Activated CD4-positive, alpha-beta T cell treated with anti-CD3 and anti-CD28 coated beads, Interleukin-2, amount 10 ng/mL, durations not matched to agents 7 days and 5 days (primary cell): Measurements from ENCODE around the gene MARCHF10. TPM values are rescaled to one million over a fixed set of nuclear protein-coding genes. Genes with fewer than 3 reads are reported as not detected.

Experiments
- CTCF ChIA-PET: fragments of 350-600 bp; sonication (Branson Sonifier 250); formaldehyde crosslinking; loops from one replicate; lab custom pipeline; 2021; ENCODE audit warnings: antibody characterized with exemption; lab: Charles Lee
- POLR2A ChIA-PET: fragments of 350-600 bp; sonication (Branson Sonifier 250); formaldehyde crosslinking; loops from one replicate; lab custom pipeline; 2021; ENCODE audit warnings: antibody characterized with exemption; lab: Charles Lee
- DNase-seq: peaks from one replicate; pipeline ENCODE4 v3.0.0-alpha.2; 2020
- H3K27ac Mint-ChIP-seq: one replicate; pipeline ENCODE4 v1.8.0; 2021; ENCODE audit warnings: mild to moderate bottlenecking, moderate library complexity, mixed read lengths
- H3K27me3 Mint-ChIP-seq: one replicate; pipeline ENCODE4 v1.8.0; 2021; ENCODE audit warnings: mixed read lengths
- H3K36me3 Mint-ChIP-seq: one replicate; pipeline ENCODE4 v1.8.0; 2021; ENCODE audit warnings: low read depth, mixed read lengths
- H3K4me1 Mint-ChIP-seq: one replicate; pipeline ENCODE4 v1.8.0; 2021; ENCODE audit warnings: mixed read lengths
- H3K4me3 Mint-ChIP-seq: one replicate; pipeline ENCODE4 v1.8.0; 2021; ENCODE audit warnings: mild to moderate bottlenecking, moderate library complexity, mixed read lengths
- H3K9me3 Mint-ChIP-seq: one replicate; pipeline ENCODE4 v1.8.0; 2021; ENCODE audit warnings: mixed read lengths
- total RNA-seq, 2 experiments: library from RNA; stranded (reverse); gene quantifications; one replicate each; pipeline ENCODE4 v1.2.3, GENCODE V29; 2021

The MARCHF10 gene
- total RNA-seq, 2 experiments from 2014 or later: not detected

DNA sequence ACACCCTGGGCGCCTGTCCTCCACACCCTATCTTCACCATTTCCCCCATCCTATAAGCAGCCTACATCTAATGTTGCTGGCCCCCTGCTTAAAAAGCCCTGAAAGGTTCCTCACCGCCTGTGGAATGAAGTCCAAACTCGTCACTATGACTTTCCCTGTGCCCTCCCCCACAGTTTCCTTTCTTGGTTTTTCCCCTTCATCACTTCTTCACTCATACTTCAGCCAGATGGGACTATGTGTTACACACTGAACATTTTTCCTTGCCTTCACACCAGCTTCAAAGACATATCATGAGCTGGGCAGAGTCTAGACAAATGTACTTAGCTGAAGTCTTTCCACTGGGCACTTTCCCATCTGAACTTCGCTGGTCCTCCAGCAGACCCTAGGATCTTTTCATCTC is 1.5 kb upstream of the MARCHF10 start:
- Mint-ChIP-seq H3K27ac (no peak overlapping the region), H3K9me3 (peaks cover 4% of the 10 kb centered on the region), H3K27me3 (peaks cover 52% of the 10 kb centered on the region), H3K36me3 (no peaks in the 10 kb centered on the region), H3K4me1 (no peaks in the 10 kb centered on the region), H3K4me3 (no peak overlapping the region)
- ChIA-PET POLR2A (no interaction called here), CTCF (interaction anchor here (0.5 kb wide), 1 partner anchor 238 kb away, joined by 4 read pairs; no protein-coding TSS in a partner anchor)
- DNase-seq: no peak

DNA sequence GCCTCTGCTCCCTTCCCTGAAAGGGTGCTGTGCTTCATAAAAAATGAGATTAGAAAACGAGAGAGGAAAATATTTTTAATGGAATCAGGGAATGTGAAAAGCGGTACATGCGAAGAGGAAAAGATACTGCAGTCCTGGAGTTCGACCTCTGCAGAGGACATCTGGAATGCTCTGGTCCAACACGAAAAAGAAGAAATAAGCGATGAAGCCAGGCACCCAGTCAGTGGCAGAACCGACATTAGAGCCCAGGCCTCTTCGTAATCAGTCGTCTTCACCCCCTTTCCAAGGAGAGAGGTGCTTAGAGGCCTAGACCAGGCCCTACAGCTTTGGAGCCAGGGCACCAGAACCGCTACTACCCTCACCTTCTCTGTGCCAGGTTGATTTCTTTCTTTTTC is 459 bp upstream of the MARCHF10 start:
- POLR2A ChIA-PET: no interaction called here

DNA sequence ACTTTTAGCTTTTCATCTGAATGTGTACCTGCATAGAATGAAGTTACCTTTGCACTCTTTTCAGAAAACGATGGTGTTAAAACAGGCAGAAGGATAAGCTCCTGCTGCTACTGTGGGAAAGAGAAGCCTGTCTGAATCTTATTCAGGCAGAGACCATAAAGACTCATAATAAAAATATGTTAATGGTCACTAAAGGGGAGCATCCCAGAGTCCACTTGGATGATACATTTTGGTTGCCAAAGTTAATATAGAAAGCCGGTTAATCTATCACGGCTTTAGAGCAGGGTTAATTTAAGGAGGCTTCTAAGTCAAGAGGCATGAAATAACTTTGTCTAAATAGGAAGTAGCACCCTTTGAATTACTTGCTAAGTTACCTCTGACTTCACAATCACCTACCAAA is 2.9 kb downstream of the MARCHF10 start:
- DNase-seq: no peak
- no peaks in the 10 kb centered on the region for H3K36me3 Mint-ChIP-seq
- peaks cover 36% of the 10 kb centered on the region for H3K27me3 Mint-ChIP-seq
- CTCF ChIA-PET: no interaction called here
- no peaks in the 10 kb centered on the region for H3K4me1 Mint-ChIP-seq
- H3K4me3 Mint-ChIP-seq: no peak overlapping the region
- H3K9me3 Mint-ChIP-seq: no peaks in the 10 kb centered on the region
- POLR2A ChIA-PET: no interaction called here
- H3K27ac Mint-ChIP-seq: no peak overlapping the region

More for the DNA sequence above, 459 bp upstream of the MARCHF10 start:
- CTCF ChIA-PET: interaction anchor here (0.6 kb wide), 1 partner anchor 430 kb away, joined by 4 read pairs; no protein-coding TSS in a partner anchor
- H3K4me3 Mint-ChIP-seq: no peak overlapping the region
- no peak overlapping the region for H3K27ac Mint-ChIP-seq
- H3K36me3 Mint-ChIP-seq: no peaks in the 10 kb centered on the region
- no peak for DNase-seq
- no peaks in the 10 kb centered on the region for H3K4me1 Mint-ChIP-seq
- peaks cover under 1% of the 10 kb centered on the region for H3K9me3 Mint-ChIP-seq
- peaks cover 43% of the 10 kb centered on the region for H3K27me3 Mint-ChIP-seq

DNA sequence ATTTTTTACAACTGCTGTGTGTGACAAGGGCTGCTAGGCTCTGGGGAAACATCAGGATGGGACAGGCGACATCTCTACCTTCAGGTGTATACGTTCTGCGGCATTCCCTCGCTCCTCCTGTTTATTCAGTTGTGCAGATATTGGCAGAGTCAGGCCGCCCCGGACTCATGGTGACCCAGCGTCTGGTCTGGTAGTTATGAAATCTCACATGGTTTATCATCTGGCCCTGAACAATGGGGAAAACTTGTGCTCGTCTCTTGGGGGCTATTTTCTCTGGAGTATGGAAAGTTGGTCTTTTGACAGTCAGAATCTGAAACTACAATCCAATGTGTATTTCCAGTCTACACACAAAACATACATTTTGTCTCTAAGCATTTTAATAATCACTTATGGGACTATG is 3.3 kb downstream of the MARCHF10 start:
- Mint-ChIP-seq H3K4me1 (no peaks in the 10 kb centered on the region), H3K27ac (no peak overlapping the region), H3K36me3 (no peaks in the 10 kb centered on the region), H3K27me3 (peaks cover 35% of the 10 kb centered on the region), H3K4me3 (no peak overlapping the region), H3K9me3 (no peaks in the 10 kb centered on the region)
- no peak for DNase-seq
- CTCF ChIA-PET: no interaction called here
- POLR2A ChIA-PET: no interaction called here

DNA sequence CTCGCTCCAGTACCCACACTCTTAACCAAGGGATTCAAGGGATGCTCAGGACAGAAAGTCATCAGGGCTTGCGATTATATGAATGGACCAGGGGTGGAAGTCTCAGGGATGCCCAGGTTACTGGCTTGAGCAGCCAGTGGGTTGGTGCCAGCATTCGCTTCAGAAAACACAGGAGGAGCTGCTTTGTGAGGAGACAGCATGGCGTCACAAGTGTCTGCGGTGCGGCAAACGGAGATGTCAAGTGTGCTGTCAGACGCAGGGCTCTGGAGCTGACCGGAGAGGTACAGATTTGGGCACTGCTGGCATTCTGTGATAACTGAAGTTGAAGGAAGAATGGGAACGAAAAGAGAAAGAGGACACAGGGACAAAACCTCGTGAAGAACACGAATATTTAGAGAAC is 4.1 kb downstream of the MARCHF10 start:
- no peak overlapping the region for H3K27ac Mint-ChIP-seq
- peaks cover 27% of the 10 kb centered on the region for H3K27me3 Mint-ChIP-seq
- ChIA-PET CTCF (no interaction called here), POLR2A (no interaction called here)
- H3K4me3 Mint-ChIP-seq: no peak overlapping the region
- no peaks in the 10 kb centered on the region for H3K4me1 Mint-ChIP-seq
- H3K9me3 Mint-ChIP-seq: no peaks in the 10 kb centered on the region
- no peak for DNase-seq
- no peaks in the 10 kb centered on the region for H3K36me3 Mint-ChIP-seq

DNA sequence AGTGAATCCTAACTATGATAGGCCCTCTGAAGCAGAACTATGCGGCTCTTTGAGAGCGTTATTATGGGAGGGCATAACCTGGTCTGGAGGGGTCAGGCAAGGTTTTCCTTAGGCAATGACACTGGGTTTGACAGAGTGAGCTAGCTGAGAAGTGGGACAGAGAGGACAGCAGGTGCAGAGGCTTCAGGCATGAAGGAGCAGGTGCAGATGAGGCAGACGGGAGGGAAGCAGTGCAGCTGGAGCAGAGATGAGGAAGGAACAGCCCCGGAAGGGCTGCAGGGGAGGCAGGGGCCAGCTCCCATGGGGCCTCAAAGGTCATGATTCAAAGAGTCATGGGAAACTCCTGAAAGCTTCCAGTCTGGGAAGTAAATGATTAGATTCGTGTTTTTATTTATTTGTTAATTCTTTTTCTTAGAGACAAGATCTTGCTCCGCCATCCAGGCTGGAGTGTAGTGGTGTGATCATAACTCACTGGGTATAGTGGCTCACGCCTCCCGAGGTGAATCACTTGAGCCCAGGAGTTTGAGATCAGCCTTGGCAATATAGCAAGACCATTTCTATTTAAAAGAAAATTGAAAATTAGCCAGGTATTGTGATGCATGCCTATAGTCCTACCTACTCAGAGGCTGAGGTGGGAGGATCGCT is 5.4 kb downstream of the MARCHF10 start:
- Mint-ChIP-seq H3K4me3 (no peak overlapping the region), H3K36me3 (no peaks in the 10 kb centered on the region), H3K4me1 (no peaks in the 10 kb centered on the region), H3K27me3 (peaks cover 23% of the 10 kb centered on the region), H3K9me3 (no peaks in the 10 kb centered on the region), H3K27ac (no peak overlapping the region)
- ChIA-PET POLR2A (no interaction called here), CTCF (interaction anchor here (0.8 kb wide), 1 partner anchor 28 kb away, joined by 3 read pairs; no protein-coding TSS in a partner anchor)
- DNase-seq: no peak

DNA sequence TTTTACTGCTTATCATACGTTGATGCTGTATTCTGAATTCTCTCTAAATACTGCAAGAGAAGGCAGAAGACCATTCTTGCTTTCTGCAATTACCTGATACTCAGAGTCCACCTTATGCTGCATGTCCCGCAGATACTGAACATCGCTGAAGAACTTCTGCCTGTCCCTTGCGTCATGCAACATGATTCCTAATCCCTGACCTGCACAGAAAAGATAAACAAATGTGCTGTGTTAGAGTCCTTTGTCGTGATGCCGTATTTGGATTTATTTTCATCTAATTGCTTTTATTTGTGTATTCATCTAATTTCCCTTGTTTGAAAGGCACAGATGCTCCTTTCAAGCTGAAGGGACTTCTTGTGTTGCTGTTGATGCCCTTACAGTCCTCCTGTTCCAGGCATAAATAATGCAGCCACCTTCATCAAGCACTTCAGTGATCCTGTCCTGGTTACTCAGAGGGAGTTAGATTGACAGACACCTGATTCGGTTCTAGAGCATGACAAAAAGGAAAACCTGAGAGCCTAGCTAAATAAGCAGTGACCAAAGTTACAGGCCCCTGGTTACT is 6.5 kb downstream of the MARCHF10 start:
- DNase-seq: no peak
- CTCF ChIA-PET: interaction anchor here (0.6 kb wide), 1 partner anchor 637 kb away, joined by 6 read pairs; no protein-coding TSS in a partner anchor
- POLR2A ChIA-PET: no interaction called here
- no peaks in the 10 kb centered on the region for H3K36me3 Mint-ChIP-seq
- no peak overlapping the region for H3K4me3 Mint-ChIP-seq
- H3K27ac Mint-ChIP-seq: no peak overlapping the region
- H3K9me3 Mint-ChIP-seq: no peaks in the 10 kb centered on the region
- H3K4me1 Mint-ChIP-seq: no peaks in the 10 kb centered on the region
- peaks cover 13% of the 10 kb centered on the region for H3K27me3 Mint-ChIP-seq

DNA sequence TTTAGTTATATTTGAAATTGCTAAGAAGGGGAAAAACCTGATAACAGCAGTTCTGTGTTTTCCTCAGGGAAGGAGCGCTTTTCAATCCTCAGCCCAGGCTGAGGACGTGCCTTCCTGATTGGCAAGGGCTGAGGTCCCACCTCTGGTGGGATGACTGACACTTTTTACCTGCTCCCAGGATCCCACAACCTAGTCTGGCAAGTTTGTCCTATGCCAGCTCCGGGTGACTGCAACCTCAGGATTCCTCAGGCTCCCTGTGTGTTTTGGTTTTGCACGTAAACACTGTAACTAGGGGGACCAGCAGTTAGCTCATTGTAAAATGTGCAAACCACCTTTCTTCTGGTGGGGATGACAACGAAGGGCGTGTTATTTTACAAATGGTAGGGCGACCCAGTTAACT is 7.5 kb downstream of the MARCHF10 start:
- DNase-seq: no peak
- peaks cover 8% of the 10 kb centered on the region for H3K27me3 Mint-ChIP-seq
- no peak overlapping the region for H3K4me3 Mint-ChIP-seq
- H3K27ac Mint-ChIP-seq: no peak overlapping the region
- H3K36me3 Mint-ChIP-seq: no peaks in the 10 kb centered on the region
- ChIA-PET POLR2A (no interaction called here), CTCF (interaction anchor here (0.6 kb wide), 1 partner anchor 638 kb away, joined by 6 read pairs; no protein-coding TSS in a partner anchor)
- H3K9me3 Mint-ChIP-seq: no peaks in the 10 kb centered on the region
- H3K4me1 Mint-ChIP-seq: no peaks in the 10 kb centered on the region

DNA sequence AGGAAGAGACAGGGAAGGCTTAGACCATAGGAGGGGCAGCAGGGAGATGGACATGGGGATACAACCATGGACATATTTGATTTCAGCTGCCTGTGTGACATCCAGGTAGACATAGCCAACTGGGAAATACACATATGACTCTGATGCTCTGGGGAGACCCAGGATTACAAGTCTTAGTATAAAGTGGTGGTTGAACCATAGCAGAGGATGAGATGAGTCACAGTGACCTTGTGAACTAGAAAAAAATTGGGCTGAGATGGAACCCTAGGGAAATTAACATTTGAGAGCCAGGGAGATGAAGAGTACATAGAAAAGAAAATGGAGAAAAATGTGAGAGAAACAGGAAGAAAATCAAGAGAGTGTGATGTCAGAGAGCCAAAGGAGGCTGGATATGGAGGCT is 10.2 kb downstream of the MARCHF10 start:
- H3K27me3 Mint-ChIP-seq: peaks cover 15% of the 10 kb centered on the region
- H3K27ac Mint-ChIP-seq: no peak overlapping the region
- CTCF ChIA-PET: no interaction called here
- H3K4me1 Mint-ChIP-seq: peaks cover 7% of the 10 kb centered on the region
- POLR2A ChIA-PET: no interaction called here
- DNase-seq: no peak
- no peak overlapping the region for H3K4me3 Mint-ChIP-seq
- peaks cover 5% of the 10 kb centered on the region for H3K9me3 Mint-ChIP-seq
- peaks cover 5% of the 10 kb centered on the region for H3K36me3 Mint-ChIP-seq

DNA sequence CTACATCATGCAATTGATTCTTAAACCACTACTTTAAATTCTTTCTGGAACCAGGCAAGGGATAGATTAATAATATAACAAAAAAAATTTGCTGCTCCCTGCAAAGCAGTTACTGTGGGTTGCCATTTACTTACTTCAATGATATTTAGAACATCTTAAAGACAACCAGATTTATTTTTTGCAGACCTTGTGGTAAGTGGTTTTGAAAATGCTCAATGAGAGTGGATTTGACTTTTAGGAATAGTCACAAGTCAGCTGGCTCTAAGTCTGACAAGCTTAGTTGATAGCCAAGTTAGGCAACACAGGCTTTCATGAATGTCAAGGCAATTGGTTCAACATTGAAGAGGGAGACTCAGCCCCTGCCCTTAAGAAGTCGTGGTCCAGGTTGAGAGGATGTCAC is 11.8 kb downstream of the MARCHF10 start:
- H3K9me3 Mint-ChIP-seq: peaks cover 5% of the 10 kb centered on the region
- no peak for DNase-seq
- H3K27me3 Mint-ChIP-seq: peaks cover 13% of the 10 kb centered on the region
- no peak overlapping the region for H3K4me3 Mint-ChIP-seq
- POLR2A ChIA-PET: no interaction called here
- H3K4me1 Mint-ChIP-seq: peaks cover 7% of the 10 kb centered on the region
- H3K36me3 Mint-ChIP-seq: peaks cover 5% of the 10 kb centered on the region
- no peak overlapping the region for H3K27ac Mint-ChIP-seq
- CTCF ChIA-PET: no interaction called here

DNA sequence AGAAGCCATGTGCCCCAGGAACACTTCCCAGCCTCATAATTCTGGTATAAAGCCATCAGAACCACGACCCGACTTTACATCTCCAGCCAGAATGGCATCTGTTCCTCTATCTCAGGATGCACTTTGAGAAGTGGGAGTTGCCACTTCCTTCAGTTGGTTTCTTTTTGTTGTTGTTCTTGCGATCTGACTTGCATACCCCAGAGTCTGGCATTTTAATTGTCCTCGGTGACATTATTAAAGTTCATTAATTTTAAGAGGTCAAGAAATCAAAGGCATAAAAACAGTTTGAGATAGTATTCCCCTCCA is 13.5 kb downstream of the MARCHF10 start:
- peaks cover 7% of the 10 kb centered on the region for H3K4me1 Mint-ChIP-seq
- H3K27ac Mint-ChIP-seq: no peak overlapping the region
- H3K36me3 Mint-ChIP-seq: peaks cover 5% of the 10 kb centered on the region
- ChIA-PET CTCF (no interaction called here), POLR2A (no interaction called here)
- no peak for DNase-seq
- peak overlapping the region; percentile 13 for H3K4me3 Mint-ChIP-seq
- H3K9me3 Mint-ChIP-seq: peaks cover 5% of the 10 kb centered on the region
- peaks cover 16% of the 10 kb centered on the region for H3K27me3 Mint-ChIP-seq

DNA sequence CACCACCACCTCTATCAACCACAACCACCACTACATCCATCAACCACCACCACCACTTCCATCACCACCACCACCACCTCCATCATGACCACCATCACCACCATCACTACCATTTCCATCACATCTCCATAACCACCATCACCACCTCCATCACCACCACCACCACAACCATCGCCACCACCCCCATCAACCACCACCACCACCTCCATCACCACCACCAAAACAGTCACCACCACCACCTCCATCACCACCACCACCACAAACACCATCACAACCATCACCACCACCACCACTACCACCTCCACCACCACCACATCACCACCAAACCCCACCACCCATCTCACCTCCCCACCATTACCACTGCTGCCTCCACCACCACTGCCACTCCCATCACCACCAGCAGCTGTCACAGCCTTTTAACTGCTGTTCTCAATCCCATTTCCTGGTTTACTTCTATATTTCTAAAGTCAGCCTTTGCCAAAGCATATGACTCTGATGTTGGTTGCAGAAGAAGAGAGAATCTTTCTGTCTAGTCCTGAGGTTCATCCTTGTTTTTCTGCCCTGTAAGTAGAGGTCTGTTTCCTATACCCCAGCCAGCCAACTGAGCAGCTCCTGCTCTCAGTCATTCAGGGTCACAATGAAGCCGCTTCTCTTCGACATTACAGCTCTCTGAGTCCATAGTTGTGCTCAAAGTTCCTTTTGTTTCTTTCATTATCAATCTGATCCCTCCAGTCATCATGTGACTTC is 14.0 kb downstream of the MARCHF10 start:
- DNase-seq: no peak
- Mint-ChIP-seq H3K4me1 (peaks cover 7% of the 10 kb centered on the region), H3K36me3 (peaks cover 5% of the 10 kb centered on the region), H3K4me3 (peak overlapping the region; percentile 13), H3K9me3 (peaks cover 5% of the 10 kb centered on the region), H3K27ac (no peak overlapping the region), H3K27me3 (peaks cover 16% of the 10 kb centered on the region)
- ChIA-PET POLR2A (no interaction called here), CTCF (no interaction called here)

DNA sequence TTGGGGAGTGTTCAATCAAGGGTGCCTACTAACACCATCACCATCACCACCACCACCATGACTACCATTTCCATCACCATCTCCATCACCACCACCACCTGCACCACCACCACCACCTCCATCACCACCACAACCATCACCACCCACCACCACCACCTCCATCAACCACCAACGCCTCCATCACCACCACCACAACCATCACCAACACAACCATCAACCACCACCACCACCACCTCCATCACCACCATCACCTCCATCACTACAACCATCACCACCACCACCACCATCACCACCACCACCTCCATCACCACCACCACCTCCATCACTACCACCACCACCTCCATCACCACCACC is 15.7 kb downstream of the MARCHF10 start:
- POLR2A ChIA-PET: no interaction called here
- Mint-ChIP-seq H3K27me3 (peaks cover 16% of the 10 kb centered on the region), H3K27ac (no peak overlapping the region)

More for the DNA sequence above, 15.7 kb downstream of the MARCHF10 start:
- Mint-ChIP-seq H3K4me3 (no peak overlapping the region), H3K36me3 (peaks cover 5% of the 10 kb centered on the region), H3K4me1 (peaks cover 7% of the 10 kb centered on the region), H3K9me3 (peaks cover 5% of the 10 kb centered on the region)
- CTCF ChIA-PET: no interaction called here
- DNase-seq: no peak
